Neuron (in vitro differentiated cells): ENCODE data around the gene EZH1.
"Not testable (repeated sequence)": the region's sequence is repeated elsewhere in the genome, so short reads cannot be mapped to it uniquely, and the experiment has no call there.

Experiments
- H2AFZ ChIP-seq: one replicate; pipeline ENCODE4 v1.6.1; 2013; ENCODE audit warnings: low read depth, mild to moderate bottlenecking, inconsistent platforms, low read length, moderate library complexity
- H3K27me3 ChIP-seq: one replicate; pipeline ENCODE4 v1.6.1; 2013; ENCODE audit warnings: low read length; ENCODE audit not compliant: insufficient read depth
- H3K36me3 ChIP-seq: one replicate; pipeline ENCODE4 v1.6.1; 2013; ENCODE audit warnings: low read length; ENCODE audit not compliant: insufficient read depth
- H3K4me1 ChIP-seq: one replicate; pipeline ENCODE4 v1.6.1; 2013; ENCODE audit warnings: low read length; ENCODE audit not compliant: insufficient read depth
- H3K4me3 ChIP-seq: 2 replicates; pipeline ENCODE4 v1.5.1; 2013; ENCODE audit warnings: mild to moderate bottlenecking, low read length, moderate library complexity
- H3K9me3 ChIP-seq: one replicate; pipeline ENCODE4 v1.6.1; 2013; ENCODE audit warnings: low read length

The EZH1 gene

GRCh38 chr17:42673266-42673884 is 71.5 kb downstream of the EZH1 start:
- H3K4me1 ChIP-seq, result peaks cover 20% of the 10 kb centered on the region
- H3K27me3 ChIP-seq, result no peaks in the 10 kb centered on the region
- H2AFZ ChIP-seq, result no peak overlapping the region
- no peaks in the 10 kb centered on the region for H3K9me3 ChIP-seq
- H3K36me3 ChIP-seq, result peaks cover 34% of the 10 kb centered on the region
- no peak overlapping the region for H3K4me3 ChIP-seq

GRCh38 chr17:42672038-42672437 is 72.8 kb downstream of the EZH1 start:
- peaks cover 46% of the 10 kb centered on the region for H3K36me3 ChIP-seq
- H3K27me3 ChIP-seq, result no peaks in the 10 kb centered on the region
- H2AFZ ChIP-seq, result no peak overlapping the region

GRCh38 chr17:42670789-42671657 is 73.8 kb downstream of the EZH1 start:
- Histone ChIP-seq H3K9me3 (peaks cover 2% of the 10 kb centered on the region), H3K36me3 (peaks cover 55% of the 10 kb centered on the region), H2AFZ (no peak overlapping the region), H3K4me1 (peaks cover 14% of the 10 kb centered on the region), H3K4me3 (no peak overlapping the region), H3K27me3 (no peaks in the 10 kb centered on the region)

More at GRCh38 chr17:42672038-42672437, 72.8 kb downstream of the EZH1 start:
- no peaks in the 10 kb centered on the region for H3K9me3 ChIP-seq
- peaks cover 14% of the 10 kb centered on the region for H3K4me1 ChIP-seq
- H3K4me3 ChIP-seq, result no peak overlapping the region

- Histone ChIP-seq H3K4me1 (peaks cover 7% of the 10 kb centered on the region), H3K27me3 (no peaks in the 10 kb centered on the region), H3K36me3 (peaks cover 62% of the 10 kb centered on the region), H3K4me3 (no peak overlapping the region), H3K9me3 (peaks cover 2% of the 10 kb centered on the region), H2AFZ (no peak overlapping the region)
These were observed 74.7 kb downstream of the EZH1 start for GRCh38 chr17:42669977-42670788.

GRCh38 chr17:42669705-42669976 is 75.2 kb downstream of the EZH1 start:
- Histone ChIP-seq H3K4me1 (peaks cover 1% of the 10 kb centered on the region), H3K36me3 (peaks cover 62% of the 10 kb centered on the region), H3K9me3 (peaks cover 2% of the 10 kb centered on the region), H2AFZ (no peak overlapping the region), H3K27me3 (no peaks in the 10 kb centered on the region), H3K4me3 (no peak overlapping the region)

GRCh38 chr17:42667088-42667951 is 77.5 kb downstream of the EZH1 start:
- Histone ChIP-seq H3K27me3 (no peaks in the 10 kb centered on the region), H3K4me1 (no peaks in the 10 kb centered on the region), H3K36me3 (peaks cover 58% of the 10 kb centered on the region), H3K4me3 (no peak overlapping the region), H2AFZ (no peak overlapping the region), H3K9me3 (peaks cover 2% of the 10 kb centered on the region)

- not testable (repeated sequence) for H3K27me3 ChIP-seq, H2AFZ ChIP-seq, H3K9me3 ChIP-seq, H3K4me1 ChIP-seq, H3K4me3 ChIP-seq
- H3K36me3 ChIP-seq, result peaks cover 58% of the 10 kb centered on the region
These were observed 78.7 kb downstream of the EZH1 start for GRCh38 chr17:42666126-42666525.

- Histone ChIP-seq H3K27me3 (no peaks in the 10 kb centered on the region), H3K9me3 (peaks cover 2% of the 10 kb centered on the region), H3K4me3 (no peak overlapping the region), H2AFZ (no peak overlapping the region), H3K36me3 (peaks cover 53% of the 10 kb centered on the region), H3K4me1 (no peaks in the 10 kb centered on the region)
These were observed 79.2 kb downstream of the EZH1 start for GRCh38 chr17:42665581-42666001.

GRCh38 chr17:42660692-42661345 is 84.0 kb downstream of the EZH1 start:
- H3K4me1 ChIP-seq, result peaks cover 5% of the 10 kb centered on the region
- no peaks in the 10 kb centered on the region for H3K27me3 ChIP-seq
- no peak overlapping the region for H3K4me3 ChIP-seq
- H3K9me3 ChIP-seq, result no peaks in the 10 kb centered on the region
- H3K36me3 ChIP-seq, result peaks cover 17% of the 10 kb centered on the region
- H2AFZ ChIP-seq, result no peak overlapping the region

GRCh38 chr17:42659932-42660274 is 84.9 kb downstream of the EZH1 start:
- not testable (repeated sequence) for H3K9me3 ChIP-seq, H3K4me1 ChIP-seq, H3K27me3 ChIP-seq, H2AFZ ChIP-seq
- Histone ChIP-seq H3K36me3 (peaks cover 11% of the 10 kb centered on the region), H3K4me3 (peak overlapping the region; percentile 67)

GRCh38 chr17:42659079-42659931 is 85.5 kb downstream of the EZH1 start, which contains the start of gene TUBG2:
Gene TUBG2, plus strand, starts transcription at chr17:42659284. Its CDS starts 220 bp downstream, at chr17:42659504.
- Histone ChIP-seq H2AFZ (peak within 1 kb of the TSS; percentile 41), H3K4me3 (peak within 1 kb of the TSS; percentile 67), H3K4me1 (peaks cover 5% of the 10 kb centered on the region)

More at GRCh38 chr17:42659079-42659931, 85.5 kb downstream of the EZH1 start, which contains the start of gene TUBG2:
- Histone ChIP-seq H3K36me3 (peaks cover 11% of the 10 kb centered on the region), H3K9me3 (no peaks in the 10 kb centered on the region), H3K27me3 (no peaks in the 10 kb centered on the region)
